Caco-2 (cell line): ENCODE results near the gene HSPB8. TPM values are rescaled to one million over a fixed set of nuclear protein-coding genes. Genes with fewer than 3 reads are reported as not detected.

Experiments used
- BruUV-seq: library from RNA; stranded (reverse); fragments of 400-500 nt; replicated peaks from 2 replicates; lab custom pipeline; 2021; lab: Mats Ljungman, UMichigan
- CTCF ChIA-PET: fragments of 300-600 bp; sonication (Branson Sonifier 250); formaldehyde crosslinking; loops from one replicate; lab custom pipeline; 2022; ENCODE audit warnings: antibody characterized with exemption; lab: Charles Lee
- POLR2A ChIA-PET: fragments of 300-600 bp; sonication (Branson Sonifier 250); formaldehyde crosslinking; loops from one replicate; lab custom pipeline; 2022; ENCODE audit warnings: antibody characterized with exemption; lab: Charles Lee
- DNase-seq, 2 experiments: peaks; one replicate each; pipeline versions ENCODE4 v3.0.0 to v3.0.0-alpha.2; 2020 to 2022
- H3K27me3 ChIP-seq: replicated peaks from 2 replicates; pipeline ENCODE4 v1.6.0; 2011; ENCODE audit warnings: low read length; ENCODE audit not compliant: control insufficient read depth, insufficient read depth
- H3K36me3 ChIP-seq: 2 replicates; pipeline ENCODE4 v1.5.1; 2011; ENCODE audit warnings: low read length; ENCODE audit not compliant: control insufficient read depth, insufficient read depth
- H3K4me1 ChIP-seq: fragments of 250-450 bp; sonication (Bioruptor Pico); 2 replicates; pipeline ENCODE4 v1.5.1; 2020; ENCODE audit warnings: mild to moderate bottlenecking
- H3K4me3 ChIP-seq: 2 replicates; pipeline ENCODE4 v1.5.1; 2011; ENCODE audit warnings: low read depth, mild to moderate bottlenecking, control low read depth, low read length
- H3K9me3 ChIP-seq: fragments of 250-450 bp; sonication (Bioruptor Pico); 2 replicates; pipeline ENCODE4 v1.5.1; 2020; ENCODE audit warnings: mild to moderate bottlenecking, moderate library complexity
- H3K27ac Mint-ChIP-seq: one replicate; pipeline ENCODE4 v1.8.0; 2022; ENCODE audit warnings: mixed read lengths; ENCODE audit not compliant: unreplicated experiment
- H3K27me3 Mint-ChIP-seq: one replicate; pipeline ENCODE4 v1.8.0; 2022; ENCODE audit warnings: mixed read lengths; ENCODE audit not compliant: insufficient read depth, unreplicated experiment
- H3K36me3 Mint-ChIP-seq: one replicate; pipeline ENCODE4 v1.8.0; 2022; ENCODE audit warnings: mild to moderate bottlenecking, mixed read lengths; ENCODE audit not compliant: insufficient read depth, unreplicated experiment
- H3K4me1 Mint-ChIP-seq: one replicate; pipeline ENCODE4 v1.8.0; 2022; ENCODE audit warnings: low read depth, mixed read lengths; ENCODE audit not compliant: unreplicated experiment
- H3K4me3 Mint-ChIP-seq: one replicate; pipeline ENCODE4 v1.8.0; 2022; ENCODE audit warnings: mild to moderate bottlenecking, moderate library complexity, mixed read lengths; ENCODE audit not compliant: unreplicated experiment
- H3K9me3 Mint-ChIP-seq: one replicate; pipeline ENCODE4 v1.8.0; 2022; ENCODE audit warnings: mixed read lengths; ENCODE audit not compliant: unreplicated experiment
- intact Hi-C: fragments of 100-400 bp; cut with micrococcal nuclease; formaldehyde crosslinking; loops from one replicate; pipeline ENCODE4 v1.10.0; 2022; ENCODE audit not compliant: unreplicated experiment
- total RNA-seq: library from RNA; stranded (reverse); gene quantifications from 2 replicates; pipeline ENCODE4 v1.2.3, GENCODE V29; 2022
- TF ChIP-seq, protein P1 (sequence below), 2 experiments: fragments of 200-600 bp in 1 of 2; IDR thresholded peaks; 1 replicate in 1 of 2; 2 replicates in 1 of 2; pipeline versions ENCODE4 v1.5.1 to v1.8.0; 2011 to 2022; ENCODE audit warnings: antibody characterized with exemption in 1 of 2, control low read depth in 1 of 2, inconsistent platforms in 1 of 2, low read depth in 1 of 2, low read length in 1 of 2, mild to moderate bottlenecking in 1 of 2, moderate library complexity in 1 of 2; ENCODE audit not compliant: insufficient read depth in 1 of 2, severe bottlenecking in 1 of 2, unreplicated experiment in 1 of 2

HSPB8 gene
- total RNA-seq, 1 experiment from 2014 or later = 17.1 TPM

GRCh38 chr12:119177056-119177325 is 1.7 kb upstream of the HSPB8 start:
- CTCF ChIA-PET = no interaction called here
- POLR2A ChIA-PET = no interaction called here
- H3K27me3 Mint-ChIP-seq = no peaks in the 10 kb centered on the region

GRCh38 chr12:119177724-119178380 is 879 bp upstream of the HSPB8 start:
- no peak for DNase-seq
- Mint-ChIP-seq H3K9me3 (no peaks in the 10 kb centered on the region), H3K27me3 (no peaks in the 10 kb centered on the region), H3K4me3 (peak overlapping the region; percentile 74), H3K36me3 (peaks cover 7% of the 10 kb centered on the region), H3K27ac (peak overlapping the region; percentile 97), H3K4me1 (peaks cover 29% of the 10 kb centered on the region)
- CTCF ChIA-PET = no interaction called here
- Histone ChIP-seq H3K4me3 (no peak overlapping the region), H3K4me1 (peaks cover 47% of the 10 kb centered on the region), H3K9me3 (no peaks in the 10 kb centered on the region), H3K36me3 (no peaks in the 10 kb centered on the region), H3K27me3 (no peaks in the 10 kb centered on the region)
- no TSS peak for BruUV-seq
- TF ChIP-seq, protein P1, sequence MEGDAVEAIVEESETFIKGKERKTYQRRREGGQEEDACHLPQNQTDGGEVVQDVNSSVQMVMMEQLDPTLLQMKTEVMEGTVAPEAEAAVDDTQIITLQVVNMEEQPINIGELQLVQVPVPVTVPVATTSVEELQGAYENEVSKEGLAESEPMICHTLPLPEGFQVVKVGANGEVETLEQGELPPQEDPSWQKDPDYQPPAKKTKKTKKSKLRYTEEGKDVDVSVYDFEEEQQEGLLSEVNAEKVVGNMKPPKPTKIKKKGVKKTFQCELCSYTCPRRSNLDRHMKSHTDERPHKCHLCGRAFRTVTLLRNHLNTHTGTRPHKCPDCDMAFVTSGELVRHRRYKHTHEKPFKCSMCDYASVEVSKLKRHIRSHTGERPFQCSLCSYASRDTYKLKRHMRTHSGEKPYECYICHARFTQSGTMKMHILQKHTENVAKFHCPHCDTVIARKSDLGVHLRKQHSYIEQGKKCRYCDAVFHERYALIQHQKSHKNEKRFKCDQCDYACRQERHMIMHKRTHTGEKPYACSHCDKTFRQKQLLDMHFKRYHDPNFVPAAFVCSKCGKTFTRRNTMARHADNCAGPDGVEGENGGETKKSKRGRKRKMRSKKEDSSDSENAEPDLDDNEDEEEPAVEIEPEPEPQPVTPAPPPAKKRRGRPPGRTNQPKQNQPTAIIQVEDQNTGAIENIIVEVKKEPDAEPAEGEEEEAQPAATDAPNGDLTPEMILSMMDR (IDR thresholded peaks at IDR 0.05; ENCODE audit: insufficient read depth in 1 of 2, low read depth in 1 of 2, low read length in 1 of 2, severe bottlenecking in 1 of 2, unreplicated experiment in 1 of 2) = no peak
- intact Hi-C loops = loop anchor here (1.0 to 10.0 kb wide), 3 partner anchors 9 to 61 kb away; no protein-coding TSS in a partner anchor
- POLR2A ChIA-PET = interaction anchor here (0.6 to 1.3 kb wide), 3 partner anchors 9 to 213 kb away, joined by 3 to 4 read pairs (median 3); no protein-coding TSS in a partner anchor

More at GRCh38 chr12:119177056-119177325, 1.7 kb upstream of the HSPB8 start:
- Histone ChIP-seq H3K4me3 (no peak overlapping the region), H3K4me1 (peaks cover 54% of the 10 kb centered on the region), H3K27me3 (no peaks in the 10 kb centered on the region), H3K36me3 (no peaks in the 10 kb centered on the region), H3K9me3 (no peaks in the 10 kb centered on the region)
- TF ChIP-seq, protein P1 (IDR thresholded peaks at IDR 0.05; ENCODE audit: insufficient read depth in 1 of 2, low read depth in 1 of 2, low read length in 1 of 2, severe bottlenecking in 1 of 2, unreplicated experiment in 1 of 2) = no peak
- no TSS peak for BruUV-seq
- H3K4me1 Mint-ChIP-seq = peaks cover 37% of the 10 kb centered on the region
- no peak for DNase-seq
- intact Hi-C loops = loop anchor here (5.0 to 10.0 kb wide), 2 partner anchors 58 to 60 kb away; no protein-coding TSS in a partner anchor
- peaks cover 7% of the 10 kb centered on the region for H3K36me3 Mint-ChIP-seq
- no peaks in the 10 kb centered on the region for H3K9me3 Mint-ChIP-seq
- H3K27ac Mint-ChIP-seq = no peak overlapping the region
- H3K4me3 Mint-ChIP-seq = no peak overlapping the region

- BruUV-seq = no TSS peak
- intact Hi-C loops = loop anchor here (5.0 to 10.0 kb wide), 2 partner anchors 55 to 62 kb away; no protein-coding TSS in a partner anchor
- DNase-seq = peak; percentile 85 to 90
- Histone ChIP-seq H3K36me3 (no peaks in the 10 kb centered on the region), H3K4me1 (peaks cover 54% of the 10 kb centered on the region), H3K4me3 (peak overlapping the region; percentile 34), H3K9me3 (no peaks in the 10 kb centered on the region), H3K27me3 (no peaks in the 10 kb centered on the region)
- Mint-ChIP-seq H3K27ac (peak overlapping the region; percentile 97), H3K4me3 (peak overlapping the region; percentile 74), H3K9me3 (no peaks in the 10 kb centered on the region), H3K27me3 (no peaks in the 10 kb centered on the region), H3K4me1 (peaks cover 29% of the 10 kb centered on the region), H3K36me3 (peaks cover 7% of the 10 kb centered on the region)
- TF ChIP-seq, protein P1 (IDR thresholded peaks at IDR 0.05; ENCODE audit: insufficient read depth in 1 of 2, low read depth in 1 of 2, low read length in 1 of 2, severe bottlenecking in 1 of 2, unreplicated experiment in 1 of 2) = no peak
- ChIA-PET POLR2A (interaction anchor here (0.6 to 1.3 kb wide), 3 partner anchors 10 to 711 kb away, joined by 4 to 7 read pairs (median 5); no protein-coding TSS in a partner anchor), CTCF (interaction anchor here (0.6 to 0.7 kb wide), 2 partner anchors 267 to 802 kb away, joined by 3 read pairs; no protein-coding TSS in a partner anchor)
Measured at GRCh38 chr12:119179335-119180021, 747 bp downstream of the HSPB8 start.
